ENCODE measurements around the gene KIF6.

KIF6 gene

GRCh38 chr6:39585641-39586040 lies 139.6 kb downstream of the KIF6 start:
- DNase-seq: no peak

GRCh38 chr6:39577446-39578165 lies 147.6 kb downstream of the KIF6 start:
- no peak for DNase-seq

GRCh38 chr6:39576556-39577303 lies 148.5 kb downstream of the KIF6 start:
- no peak for DNase-seq

GRCh38 chr6:39574991-39575390 lies 150.2 kb downstream of the KIF6 start:
- no peak for DNase-seq

- no peak for DNase-seq
Measured at GRCh38 chr6:39573541-39573940, 151.7 kb downstream of the KIF6 start.

- no peak for DNase-seq
Measured at GRCh38 chr6:39572661-39573340, 152.4 kb downstream of the KIF6 start.

- DNase-seq: no peak
Measured at GRCh38 chr6:39568896-39569295, 156.3 kb downstream of the KIF6 start.

GRCh38 chr6:39567091-39567490 lies 158.1 kb downstream of the KIF6 start:
- no peak for DNase-seq

- no peak for DNase-seq
Measured at GRCh38 chr6:39566456-39566855, 158.8 kb downstream of the KIF6 start.

GRCh38 chr6:39565956-39566355 lies 159.3 kb downstream of the KIF6 start:
- DNase-seq: no peak

- no peak for DNase-seq
Measured at GRCh38 chr6:39563566-39564311, 161.5 kb downstream of the KIF6 start.

- DNase-seq: no peak
Measured at GRCh38 chr6:39561536-39562266, 163.5 kb downstream of the KIF6 start.

- DNase-seq: no peak
Measured at GRCh38 chr6:39560915-39561314, 164.3 kb downstream of the KIF6 start.

GRCh38 chr6:39558591-39559190 lies 166.5 kb downstream of the KIF6 start:
- no peak for DNase-seq

- no peak for DNase-seq
Measured at GRCh38 chr6:39558079-39558478, 167.1 kb downstream of the KIF6 start.

- no peak for DNase-seq
Measured at GRCh38 chr6:39555136-39555535, 170.1 kb downstream of the KIF6 start.

GRCh38 chr6:39553860-39554802 lies 171.1 kb downstream of the KIF6 start:
- no peak for DNase-seq

- no peak for DNase-seq
Measured at GRCh38 chr6:39553029-39553428, 172.2 kb downstream of the KIF6 start.

GRCh38 chr6:39550191-39550590 lies 175.0 kb downstream of the KIF6 start:
- DNase-seq: no peak

GRCh38 chr6:39546731-39547130 lies 178.5 kb downstream of the KIF6 start:
- no peak for DNase-seq

GRCh38 chr6:39543950-39544349 lies 181.3 kb downstream of the KIF6 start:
- no peak for DNase-seq
